B cell (primary cell): ENCODE measurements around the gene SP7. TPM values are rescaled to one million over a fixed set of nuclear protein-coding genes. Genes with fewer than 3 reads are reported as not detected.

Experiments used
- ATAC-seq: fragments of 200-7000 bp; cut with Tn5 transposase; one replicate; pipeline ENCODE4 v1.10.0; 2021; ENCODE audit warnings: low read depth, mild to moderate bottlenecking, moderate number of reproducible peaks, moderate library complexity
- CTCF ChIA-PET: fragments of 350-600 bp; sonication (Branson Sonifier 250); formaldehyde crosslinking; loops from one replicate; lab custom pipeline; 2021; ENCODE audit warnings: antibody characterized with exemption, inconsistent platforms; lab: Charles Lee
- POLR2A ChIA-PET: fragments of 350-600 bp; sonication (Branson Sonifier 250); formaldehyde crosslinking; loops from one replicate; lab custom pipeline; 2021; ENCODE audit warnings: antibody characterized with exemption; lab: Charles Lee
- DNase-seq: peaks from one replicate; pipeline ENCODE4 v3.0.0; 2013
- H2AFZ ChIP-seq: 2 replicates; pipeline ENCODE4 v1.6.1; 2012; ENCODE audit warnings: mild to moderate bottlenecking, low read depth, low read length; ENCODE audit not compliant: insufficient read depth, poor library complexity, severe bottlenecking
- H3K27ac ChIP-seq, 2 donors: 1 replicate in 1 of 2; 2 replicates in 1 of 2; pipeline ENCODE4 v1.5.1; 2012 to 2013; ENCODE audit warnings: low read length in 2 of 2, mild to moderate bottlenecking in 2 of 2, moderate library complexity in 1 of 2
- H3K27me3 ChIP-seq, 4 experiments: fragments of 200-600 bp in 1 of 4; sonication (generic) in 1 of 4; replicated peaks in 1 of 4; 1 replicate in 2 of 4; 2 replicates in 2 of 4; pipeline versions ENCODE4 v1.6.1 to v1.7.0; 2013 to 2016; ENCODE audit warnings: low read length in 3 of 4, mild to moderate bottlenecking in 2 of 4, mixed read lengths in 1 of 4, moderate library complexity in 1 of 4; ENCODE audit not compliant: insufficient read depth in 4 of 4, control insufficient read depth in 3 of 4; ENCODE audit errors: control extremely low read depth in 1 of 4
- H3K36me3 ChIP-seq, 2 experiments: replicated peaks in 1 of 2; 1 replicate in 1 of 2; 2 replicates in 1 of 2; pipeline versions ENCODE4 v1.6.1 to v1.7.1; 2013; ENCODE audit warnings: low read length in 1 of 2; ENCODE audit not compliant: insufficient read depth in 2 of 2, control insufficient read depth in 1 of 2; ENCODE audit errors: control extremely low read depth in 1 of 2, extremely low read depth in 1 of 2
- H3K4me1 ChIP-seq, 2 donors: fragments of 200-600 bp in 1 of 2; sonication (generic) in 1 of 2; 1 replicate in 1 of 2; 2 replicates in 1 of 2; pipeline versions ENCODE4 v1.5.1 to v1.6.1; 2013 to 2017; ENCODE audit warnings: low read length in 2 of 2; ENCODE audit not compliant: control insufficient read depth in 2 of 2, insufficient read depth in 2 of 2
- H3K4me2 ChIP-seq: replicated peaks from 2 replicates; pipeline ENCODE3; 2012; ENCODE audit warnings: mild to moderate bottlenecking, low read depth, low read length; ENCODE audit not compliant: poor library complexity, severe bottlenecking
- H3K4me3 ChIP-seq, 5 experiments: fragments of 200-600 bp in 1 of 5; sonication (generic) in 1 of 5; 1 replicate in 3 of 5; 2 replicates in 2 of 5; pipeline versions ENCODE4 v1.5.1 to v1.7.0; 2011 to 2016; ENCODE audit warnings: low read length in 4 of 5, mild to moderate bottlenecking in 4 of 5, low read depth in 2 of 5, control low read depth in 1 of 5, moderate library complexity in 1 of 5; ENCODE audit not compliant: insufficient read depth in 1 of 5; ENCODE audit errors: control extremely low read depth in 1 of 5, extremely low read depth in 1 of 5
- H3K79me2 ChIP-seq: fragments of 200-600 bp; sonication (generic); one replicate; pipeline ENCODE4 v1.6.0; 2016; ENCODE audit warnings: low read length; ENCODE audit not compliant: control insufficient read depth, insufficient read depth
- H3K9ac ChIP-seq: fragments of 200-600 bp; sonication (generic); 2 replicates; pipeline ENCODE4 v1.6.1; 2017; ENCODE audit warnings: mild to moderate bottlenecking, low read length, moderate library complexity
- H3K9me3 ChIP-seq, 3 donors: one replicate each; pipeline versions ENCODE4 v1.6.1 to v1.7.1; 2013; ENCODE audit warnings: low read length in 2 of 3; ENCODE audit not compliant: control insufficient read depth in 2 of 3, insufficient read depth in 1 of 3; ENCODE audit errors: control extremely low read depth in 1 of 3
- H4K20me1 ChIP-seq: 2 replicates; pipeline ENCODE4 v1.6.0; 2012; ENCODE audit warnings: mild to moderate bottlenecking, low read length; ENCODE audit not compliant: insufficient read depth, control insufficient read depth, poor library complexity, severe bottlenecking
- H3K27ac Mint-ChIP-seq: one replicate; pipeline ENCODE4 v1.8.0; 2021; ENCODE audit warnings: mixed read lengths
- H3K27me3 Mint-ChIP-seq: one replicate; pipeline ENCODE4 v1.8.0; 2021; ENCODE audit warnings: mixed read lengths
- H3K4me1 Mint-ChIP-seq: one replicate; pipeline ENCODE4 v1.8.0; 2021; ENCODE audit warnings: mixed read lengths
- H3K4me3 Mint-ChIP-seq: one replicate; pipeline ENCODE4 v1.8.0; 2021; ENCODE audit warnings: mixed read lengths
- H3K9me3 Mint-ChIP-seq: one replicate; pipeline ENCODE4 v1.8.0; 2022; ENCODE audit warnings: mixed read lengths; ENCODE audit not compliant: insufficient read depth
- CTCF ChIP-seq: fragments of 200-600 bp; IDR thresholded peaks from one replicate; pipeline ENCODE4 v1.8.0; 2022; ENCODE audit warnings: antibody characterized with exemption, mild to moderate bottlenecking
- EZH2 ChIP-seq: IDR thresholded peaks from 2 replicates; pipeline ENCODE4 v1.6.1; 2012; ENCODE audit warnings: borderline replicate concordance, low read depth, mild to moderate bottlenecking, moderate library complexity, low read length; ENCODE audit not compliant: insufficient read depth, poor library complexity, severe bottlenecking
- WGBS: methylation state at CpG from one replicate; pipeline ENCODE4 v1.1.5; 2013; ENCODE audit warnings: missing lambda C conversion rate; ENCODE audit not compliant: insufficient coverage; 5-methylcytosine and 5-hydroxymethylcytosine counted together
- intact Hi-C: fragments of 100-400 bp; cut with micrococcal nuclease; formaldehyde crosslinking; loops from one replicate; pipeline ENCODE4 v1.10.0; 2022
- polyA plus RNA-seq: library from polyadenylated mRNA; depleted of rRNA; stranded (reverse); fragments of >200 nt; gene quantifications from 2 replicates; pipeline ENCODE4 v1.2.3, GENCODE V29; 2012
- total RNA-seq, 2 donors: library from RNA; stranded (reverse); fragments of 120-200 nt in 1 of 2; gene quantifications; 1 replicate in 1 of 2; 2 replicates in 1 of 2; pipeline versions ENCODE4 v1.2.3 to v1.2.4, GENCODE V29; 2013 to 2022

Gene SP7
- total and polyA plus RNA-seq, 2 donors (not counting 1 experiment from before 2014, with no cell fraction given): 0.34 TPM; not detected in 1

- Histone ChIP-seq H3K36me3 (no peaks in the 10 kb centered on the region), H3K79me2 (no peaks in the 10 kb centered on the region), H3K27ac (no peak overlapping the region), H3K27me3 (no peaks in the 10 kb centered on the region), H4K20me1 (no peaks in the 10 kb centered on the region), H3K9me3 (no peaks in the 10 kb centered on the region), H3K4me3 (no peak overlapping the region), H3K4me2 (no peak overlapping the region), H2AFZ (peak overlapping the region; percentile 4), H3K4me1 (no peaks in the 10 kb centered on the region), H3K9ac (no peak overlapping the region)
- ChIA-PET POLR2A (no interaction called here), CTCF (interaction anchor here (0.7 to 24.0 kb wide), 23 partner anchors 8 to 222 kb away, joined by 3 to 721 read pairs (median 7); partner anchors contain the start of genes AAAS, ESPL1, ITGB7 and PFDN5)
- TF ChIP-seq CTCF (peak; percentile 82), EZH2 (no peak)
- H3K9me3 Mint-ChIP-seq: no peaks in the 10 kb centered on the region
- DNase-seq: peak; percentile 85
- peaks cover 5% of the 10 kb centered on the region for H3K4me1 Mint-ChIP-seq
- no peaks in the 10 kb centered on the region for H3K27me3 Mint-ChIP-seq
- WGBS: 86% methylated on average over 10 of the region's 11 CpGs
- intact Hi-C loops: loop anchor here (1.0 kb wide), 1 partner anchor 128 kb away; no protein-coding TSS in a partner anchor
- peak overlapping the region; percentile 28 for H3K27ac Mint-ChIP-seq
- no peak overlapping the region for H3K4me3 Mint-ChIP-seq
- peak; percentile 96 for ATAC-seq
Measured at GRCh38 chr12:53287741-53288216, 48.4 kb downstream of the SP7 start.

GRCh38 chr12:53286448-53286847 lies 49.7 kb downstream of the SP7 start:
- no peak for TF ChIP-seq CTCF
- TF ChIP-seq EZH2: no peak
- H3K9me3 Mint-ChIP-seq: no peaks in the 10 kb centered on the region
- Histone ChIP-seq H3K4me3 (no peak overlapping the region), H3K9me3 (no peaks in the 10 kb centered on the region), H3K27me3 (no peaks in the 10 kb centered on the region), H3K79me2 (no peaks in the 10 kb centered on the region), H4K20me1 (no peaks in the 10 kb centered on the region), H3K27ac (no peak overlapping the region), H3K36me3 (no peaks in the 10 kb centered on the region), H3K4me1 (no peaks in the 10 kb centered on the region), H3K4me2 (no peak overlapping the region), H2AFZ (no peak overlapping the region), H3K9ac (no peak overlapping the region)
- H3K4me3 Mint-ChIP-seq: no peak overlapping the region
- 97% methylated on average over 9 of the region's 9 CpGs for WGBS
- ATAC-seq (no peak), DNase-seq (no peak)
- intact Hi-C loops: no loop called here
- no peaks in the 10 kb centered on the region for H3K27me3 Mint-ChIP-seq
- peaks cover 5% of the 10 kb centered on the region for H3K4me1 Mint-ChIP-seq
- no peak overlapping the region for H3K27ac Mint-ChIP-seq
- ChIA-PET CTCF (interaction anchor here (1.1 to 24.0 kb wide), 16 partner anchors 8 to 221 kb away, joined by 3 to 721 read pairs (median 8); partner anchors contain the start of genes AAAS, ESPL1, ITGB7 and PFDN5), POLR2A (interaction anchor here (1.1 kb wide), 2 partner anchors 13 to 86 kb away, joined by 3 read pairs; partner anchors contain the start of gene MYG1)
